ENCODE data around the gene GFER. TPM values are rescaled to one million over a fixed set of nuclear protein-coding genes. Genes with fewer than 3 reads are reported as not detected.

GFER gene
- total and polyA plus RNA-seq, 4 experiments from 2014 or later = 19.6 to 35.7 (median 27.4) TPM

DNA sequence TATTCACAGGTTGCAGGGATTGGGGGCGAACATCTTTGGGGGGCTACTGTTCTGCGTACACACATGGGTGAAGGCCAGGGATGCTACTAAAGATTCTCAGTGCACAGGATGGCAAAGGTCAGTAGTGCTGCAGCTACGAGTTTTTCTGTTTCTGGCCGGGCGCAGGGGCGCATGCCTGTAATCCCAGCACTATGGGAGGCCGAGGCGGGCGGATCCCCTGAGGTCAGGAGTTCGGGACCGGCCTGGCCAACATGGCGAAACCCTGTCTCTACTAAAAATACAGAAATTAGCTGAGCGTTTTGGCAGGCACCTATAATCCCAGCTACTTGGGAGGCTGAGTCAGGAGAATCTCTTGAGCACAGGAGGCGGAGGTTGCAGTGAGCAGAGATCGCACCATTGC lies 29.5 kb downstream of the GFER start:
- peaks cover 1 to 3% of the 10 kb centered on the region in 2 donors for H3K27me3 Mint-ChIP-seq
- H3K36me3 Mint-ChIP-seq = peaks cover 0 to 2% of the 10 kb centered on the region in 2 donors
- H3K9me3 Mint-ChIP-seq = no peaks in the 10 kb centered on the region
- H3K27ac Mint-ChIP-seq = no peak overlapping the region
- H3K36me3 ChIP-seq (ENCODE audit: insufficient read depth, low read length) = no peaks in the 10 kb centered on the region
- DNase-seq = no peak
- no peak overlapping the region for H3K4me3 ChIP-seq (ENCODE audit: low read length in 2 of 2)
- H3K4me1 ChIP-seq (ENCODE audit: insufficient read depth, low read length) = peaks cover 16% of the 10 kb centered on the region
- H3K9me3 ChIP-seq (ENCODE audit: control insufficient read depth in 1 of 2, low read length in 2 of 2) = no peaks in the 10 kb centered on the region
- intact Hi-C loops (cut with micrococcal nuclease) = no loop called here
- CTCF ChIA-PET (ENCODE audit: partially characterized antibody) = interaction anchor here (0.9 to 2.5 kb wide), 5 partner anchors 9 to 141 kb away, joined by 3 to 11 read pairs (median 7); no protein-coding TSS in a partner anchor
- H3K4me3 Mint-ChIP-seq = no peak overlapping the region
- H3K4me1 Mint-ChIP-seq = peaks cover 8 to 13% (median 9%) of the 10 kb centered on the region in 4 donors
- POLR2A ChIA-PET (ENCODE audit: partially characterized antibody) = interaction anchor here (2.2 kb wide), 1 partner anchor 141 kb away, joined by 6 read pairs; the partner anchor contains the start of gene TRAF7
- no peak overlapping the region for H3K27ac ChIP-seq (ENCODE audit: low read depth, low read length)
- H3K27me3 ChIP-seq (ENCODE audit: insufficient read depth, low read length) = no peaks in the 10 kb centered on the region

DNA sequence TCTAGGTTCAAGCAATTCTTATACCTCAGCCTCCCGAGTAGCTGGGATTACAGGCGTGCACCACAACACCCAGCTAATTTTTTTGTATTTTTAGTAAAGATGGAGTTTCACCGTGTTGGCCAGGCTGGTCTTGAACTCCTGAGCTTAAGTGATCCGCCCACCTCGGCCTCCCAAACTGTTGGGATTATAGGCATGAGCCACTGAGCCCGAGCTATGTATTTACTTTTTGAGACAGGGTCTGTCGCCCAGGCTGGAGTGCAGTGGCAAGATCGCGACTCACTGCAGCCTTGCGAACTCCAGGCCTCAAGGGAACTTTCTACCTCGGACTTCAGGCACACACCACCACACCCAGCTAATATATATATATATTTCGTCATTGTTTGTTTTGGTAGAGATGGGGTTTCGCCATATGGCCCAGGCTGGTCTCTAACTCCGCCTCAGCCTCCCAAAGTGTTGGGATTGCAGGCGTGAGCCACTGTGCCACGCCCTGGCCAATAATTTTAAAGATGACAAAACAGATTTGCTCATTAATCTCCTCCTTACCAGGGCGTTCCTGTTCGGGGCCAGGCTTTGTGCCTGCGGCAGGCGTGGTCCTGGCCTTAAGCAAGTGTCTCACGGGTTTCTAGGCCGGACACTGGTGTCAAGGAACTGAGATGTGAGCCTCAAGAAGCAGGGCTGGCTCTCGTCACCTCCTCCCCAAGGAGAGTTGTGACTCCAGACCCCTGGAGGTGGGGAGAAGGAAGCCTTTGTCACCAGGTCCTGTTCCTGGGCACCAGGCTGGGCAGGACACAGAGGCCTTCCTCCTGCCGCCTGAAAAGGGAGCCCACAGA lies 31.3 kb downstream of the GFER start:
- H3K4me1 ChIP-seq (ENCODE audit: insufficient read depth, low read length) = peaks cover 4% of the 10 kb centered on the region
- intact Hi-C loops (cut with micrococcal nuclease) = no loop called here
- H3K36me3 ChIP-seq (ENCODE audit: insufficient read depth, low read length) = no peaks in the 10 kb centered on the region
- Mint-ChIP-seq H3K36me3 (no peaks in the 10 kb centered on the region), H3K27me3 (peaks cover 8% of the 10 kb centered on the region in 2 donors), H3K27ac (no peak overlapping the region), H3K4me3 (no peak overlapping the region), H3K9me3 (no peaks in the 10 kb centered on the region), H3K4me1 (peaks cover under 1 to 2% (median 2%) of the 10 kb centered on the region in 4 donors)
- no peaks in the 10 kb centered on the region for H3K9me3 ChIP-seq (ENCODE audit: control insufficient read depth in 1 of 2, low read length in 2 of 2)
- peaks cover 2% of the 10 kb centered on the region for H3K27me3 ChIP-seq (ENCODE audit: insufficient read depth, low read length)
- no peak overlapping the region for H3K4me3 ChIP-seq (ENCODE audit: low read length in 2 of 2)
- POLR2A ChIA-PET (ENCODE audit: partially characterized antibody) = no interaction called here
- no peak overlapping the region for H3K27ac ChIP-seq (ENCODE audit: low read depth, low read length)
- CTCF ChIA-PET (ENCODE audit: partially characterized antibody) = interaction anchor here (1.0 to 1.2 kb wide), 4 partner anchors 11 to 125 kb away, joined by 3 to 7 read pairs (median 3); no protein-coding TSS in a partner anchor
- no peak for DNase-seq

DNA sequence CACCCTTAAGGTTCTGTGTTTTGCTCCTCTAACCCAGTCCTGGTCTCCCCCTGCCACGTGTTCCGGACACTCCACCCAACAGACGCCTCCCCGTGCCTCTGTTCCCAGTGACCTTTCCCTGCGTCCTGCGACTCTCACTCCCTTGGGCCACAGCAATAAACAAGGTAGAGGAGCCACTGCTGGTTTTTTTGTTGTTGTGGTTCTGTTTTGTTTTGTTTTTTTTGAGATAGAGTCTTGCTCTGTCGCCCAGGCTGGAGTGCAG lies 31.9 kb downstream of the GFER start:
- intact Hi-C loops (cut with micrococcal nuclease) = no loop called here
- no peaks in the 10 kb centered on the region for H3K9me3 Mint-ChIP-seq
- no peak overlapping the region for H3K4me3 Mint-ChIP-seq
- Histone ChIP-seq H3K9me3 (ENCODE audit: control insufficient read depth in 1 of 2, low read length in 2 of 2) (no peaks in the 10 kb centered on the region), H3K4me3 (ENCODE audit: low read length in 2 of 2) (no peak overlapping the region), H3K4me1 (ENCODE audit: insufficient read depth, low read length) (no peaks in the 10 kb centered on the region), H3K27me3 (ENCODE audit: insufficient read depth, low read length) (peaks cover 8% of the 10 kb centered on the region), H3K36me3 (ENCODE audit: insufficient read depth, low read length) (no peaks in the 10 kb centered on the region), H3K27ac (ENCODE audit: low read depth, low read length) (no peak overlapping the region)
- no peak for DNase-seq
- POLR2A ChIA-PET (ENCODE audit: partially characterized antibody) = no interaction called here
- H3K36me3 Mint-ChIP-seq = no peaks in the 10 kb centered on the region
- CTCF ChIA-PET (ENCODE audit: partially characterized antibody) = interaction anchor here (0.9 to 1.1 kb wide), 2 partner anchors 125 to 135 kb away, joined by 3 to 7 read pairs; no protein-coding TSS in a partner anchor
- peaks cover 8 to 11% of the 10 kb centered on the region in 2 donors for H3K27me3 Mint-ChIP-seq
- peaks cover 0 to 2% (median 0%) of the 10 kb centered on the region in 4 donors for H3K4me1 Mint-ChIP-seq
- H3K27ac Mint-ChIP-seq = no peak overlapping the region

DNA sequence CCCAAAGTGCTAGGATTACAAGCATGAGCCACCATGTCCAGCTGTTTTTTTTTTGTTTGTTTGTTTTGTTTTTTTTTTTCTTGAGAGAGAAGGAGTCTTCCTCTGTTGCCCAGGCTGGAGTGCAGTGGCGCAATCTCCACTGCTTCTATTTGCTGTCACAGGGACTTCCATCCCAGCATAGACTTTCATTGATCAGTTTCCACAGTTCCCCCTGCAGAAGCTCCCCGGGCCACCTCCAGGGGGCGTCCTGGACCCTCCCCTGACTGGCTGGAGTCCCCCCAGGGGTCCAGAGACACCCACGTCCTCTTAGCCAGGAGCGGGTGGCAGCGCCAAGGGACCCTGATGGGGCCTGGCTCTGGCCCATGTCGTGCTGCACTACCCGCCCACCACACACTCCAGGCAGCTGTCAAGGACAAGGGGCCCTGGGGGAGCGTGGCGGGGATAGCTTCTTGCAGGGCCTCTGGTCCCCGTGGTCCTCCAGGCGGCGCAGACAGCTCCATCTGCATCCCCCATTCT lies 32.5 kb downstream of the GFER start:
- Mint-ChIP-seq H3K9me3 (no peaks in the 10 kb centered on the region), H3K36me3 (no peaks in the 10 kb centered on the region), H3K4me3 (no peak overlapping the region), H3K4me1 (peaks cover 0 to 2% (median 0%) of the 10 kb centered on the region in 4 donors), H3K27me3 (peaks cover 8 to 13% of the 10 kb centered on the region in 2 donors), H3K27ac (no peak overlapping the region)
- ChIA-PET POLR2A (ENCODE audit: partially characterized antibody) (no interaction called here), CTCF (ENCODE audit: partially characterized antibody) (interaction anchor here (0.9 to 1.6 kb wide), 4 partner anchors 12 to 134 kb away, joined by 3 to 7 read pairs (median 4); no protein-coding TSS in a partner anchor)
- Histone ChIP-seq H3K4me3 (ENCODE audit: low read length in 2 of 2) (no peak overlapping the region), H3K27ac (ENCODE audit: low read depth, low read length) (no peak overlapping the region), H3K9me3 (ENCODE audit: control insufficient read depth in 1 of 2, low read length in 2 of 2) (no peaks in the 10 kb centered on the region), H3K36me3 (ENCODE audit: insufficient read depth, low read length) (no peaks in the 10 kb centered on the region), H3K27me3 (ENCODE audit: insufficient read depth, low read length) (peaks cover 9% of the 10 kb centered on the region), H3K4me1 (ENCODE audit: insufficient read depth, low read length) (no peaks in the 10 kb centered on the region)
- intact Hi-C loops (cut with micrococcal nuclease) = no loop called here
- no peak for DNase-seq

DNA sequence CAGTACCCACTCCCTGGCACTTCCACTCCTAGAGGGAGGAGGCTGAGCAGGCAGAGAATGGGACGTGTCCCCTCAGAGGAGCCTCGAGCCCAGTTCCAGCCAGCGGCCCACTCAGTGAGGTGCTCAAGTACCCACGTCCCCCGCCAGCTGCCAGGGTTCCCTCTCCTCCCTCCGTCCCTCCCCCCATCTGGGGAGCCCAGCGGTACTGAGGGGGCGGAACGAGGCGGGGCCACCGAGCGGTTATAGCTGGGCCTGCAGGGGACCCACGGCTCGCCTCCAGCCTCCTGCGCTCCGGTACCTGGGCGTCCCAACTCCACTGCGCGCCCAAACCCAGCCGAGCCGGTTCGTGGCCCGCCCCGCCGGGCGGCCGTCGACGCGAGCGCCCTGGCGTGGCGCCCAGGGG lies 35.5 kb downstream of the GFER start, which contains the start of gene NPW:
NPW (plus strand) TSS at position 268 of the 403 bp plus-strand sequence.
- intact Hi-C loops (cut with micrococcal nuclease) = no loop called here
- POLR2A ChIA-PET (ENCODE audit: partially characterized antibody) = interaction anchor here (1.1 kb wide), 1 partner anchor 9 kb away, joined by 5 read pairs; no protein-coding TSS in a partner anchor
- Mint-ChIP-seq H3K4me1 (peaks cover 5 to 16% (median 10%) of the 10 kb centered on the region in 4 donors), H3K27me3 (peaks cover 17 to 20% of the 10 kb centered on the region in 2 donors), H3K9me3 (no peaks in the 10 kb centered on the region), H3K4me3 (peak within 1 kb of the TSS in 2 of 8 donors; percentile 30 to 35), H3K27ac (no peak within 1 kb of the TSS), H3K36me3 (no peaks in the 10 kb centered on the region)
- Histone ChIP-seq H3K27ac (ENCODE audit: low read depth, low read length) (no peak within 1 kb of the TSS), H3K4me1 (ENCODE audit: insufficient read depth, low read length) (peaks cover 14% of the 10 kb centered on the region), H3K27me3 (ENCODE audit: insufficient read depth, low read length) (peaks cover 12% of the 10 kb centered on the region), H3K9me3 (ENCODE audit: control insufficient read depth in 1 of 2, low read length in 2 of 2) (no peaks in the 10 kb centered on the region), H3K36me3 (ENCODE audit: insufficient read depth, low read length) (no peaks in the 10 kb centered on the region), H3K4me3 (ENCODE audit: low read length in 2 of 2) (no peak within 1 kb of the TSS)
- CTCF ChIA-PET (ENCODE audit: partially characterized antibody) = interaction anchor here (3.8 kb wide), 1 partner anchor 121 kb away, joined by 74 read pairs; no protein-coding TSS in a partner anchor
- DNase-seq = no peak

DNA sequence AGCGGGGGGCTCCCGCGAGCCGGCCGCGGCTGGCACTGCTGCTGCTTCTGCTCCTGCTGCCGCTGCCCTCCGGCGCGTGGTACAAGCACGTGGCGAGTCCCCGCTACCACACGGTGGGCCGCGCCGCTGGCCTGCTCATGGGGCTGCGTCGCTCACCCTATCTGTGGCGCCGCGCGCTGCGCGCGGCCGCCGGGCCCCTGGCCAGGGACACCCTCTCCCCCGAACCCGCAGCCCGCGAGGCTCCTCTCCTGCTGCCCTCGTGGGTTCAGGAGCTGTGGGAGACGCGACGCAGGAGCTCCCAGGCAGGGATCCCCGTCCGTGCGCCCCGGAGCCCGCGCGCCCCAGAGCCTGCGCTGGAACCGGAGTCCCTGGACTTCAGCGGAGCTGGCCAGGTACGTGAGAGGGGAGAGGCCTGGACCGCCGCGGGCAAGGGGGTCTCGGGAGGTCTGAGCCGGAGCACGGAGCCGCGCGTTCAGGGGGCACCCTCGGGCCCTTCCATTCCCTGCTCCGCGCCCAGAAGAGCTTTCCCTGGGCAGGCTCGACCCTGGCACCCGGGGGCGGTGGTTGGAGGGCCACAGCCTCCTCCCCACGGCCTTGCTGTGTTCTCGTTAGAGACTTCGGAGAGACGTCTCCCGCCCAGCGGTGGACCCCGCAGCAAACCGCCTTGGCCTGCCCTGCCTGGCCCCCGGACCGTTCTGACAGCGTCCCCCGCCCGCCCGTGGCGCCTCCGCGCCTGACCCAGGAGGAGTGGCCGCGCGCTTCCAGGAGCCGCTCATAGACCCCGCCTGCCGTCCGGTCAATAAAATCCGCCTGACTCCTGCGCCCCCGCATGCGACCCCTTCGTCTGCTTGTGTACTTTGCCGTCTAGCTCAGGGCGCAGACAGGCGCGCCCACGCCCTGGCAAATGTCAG lies 36.2 kb downstream of the GFER start:
- H3K4me1 Mint-ChIP-seq = peaks cover 5 to 16% (median 10%) of the 10 kb centered on the region in 4 donors
- H3K27ac Mint-ChIP-seq = no peak overlapping the region
- ChIA-PET POLR2A (ENCODE audit: partially characterized antibody) (interaction anchor here (1.1 kb wide), 1 partner anchor 9 kb away, joined by 5 read pairs; no protein-coding TSS in a partner anchor), CTCF (ENCODE audit: partially characterized antibody) (interaction anchor here (0.7 to 3.8 kb wide), 5 partner anchors 16 to 487 kb away, joined by 3 to 74 read pairs (median 6); no protein-coding TSS in a partner anchor)
- Histone ChIP-seq H3K27ac (ENCODE audit: low read depth, low read length) (no peak overlapping the region), H3K9me3 (ENCODE audit: control insufficient read depth in 1 of 2, low read length in 2 of 2) (no peaks in the 10 kb centered on the region), H3K27me3 (ENCODE audit: insufficient read depth, low read length) (peaks cover 12% of the 10 kb centered on the region), H3K36me3 (ENCODE audit: insufficient read depth, low read length) (no peaks in the 10 kb centered on the region), H3K4me1 (ENCODE audit: insufficient read depth, low read length) (peaks cover 14% of the 10 kb centered on the region), H3K4me3 (ENCODE audit: low read length in 2 of 2) (no peak overlapping the region)
- DNase-seq = no peak
- H3K36me3 Mint-ChIP-seq = no peaks in the 10 kb centered on the region
- H3K9me3 Mint-ChIP-seq = no peaks in the 10 kb centered on the region
- peaks cover 17 to 20% of the 10 kb centered on the region in 2 donors for H3K27me3 Mint-ChIP-seq
- H3K4me3 Mint-ChIP-seq = no peak overlapping the region
- intact Hi-C loops (cut with micrococcal nuclease) = no loop called here
